GM12864 (cell line): ENCODE data around the gene CCDC3.

Experiments
- DNase-seq: peaks from one replicate; pipeline ENCODE4 v3.0.0-alpha.2; 2011; ENCODE audit warnings: low read depth
- H3K4me3 ChIP-seq: 2 replicates; pipeline ENCODE4 v1.5.1; 2011; ENCODE audit warnings: mild to moderate bottlenecking, low read depth, low read length, control low read depth
- CTCF ChIP-seq: IDR thresholded peaks from 2 replicates; pipeline ENCODE4 v1.5.1; 2011; ENCODE audit warnings: low read depth, mild to moderate bottlenecking, moderate library complexity, low read length, control low read depth, inconsistent platforms; ENCODE audit errors: missing control alignments

The CCDC3 gene

GRCh38 chr10:12919574-12919973 is 81.9 kb downstream of the CCDC3 start:
- H3K4me3 ChIP-seq, result no peak overlapping the region
- no peak for DNase-seq
- TF ChIP-seq CTCF, result no peak

- no peak for DNase-seq
- no peak overlapping the region for H3K4me3 ChIP-seq
- TF ChIP-seq CTCF, result no peak
Measured at GRCh38 chr10:12916587-12916986, 84.9 kb downstream of the CCDC3 start.

DNA sequence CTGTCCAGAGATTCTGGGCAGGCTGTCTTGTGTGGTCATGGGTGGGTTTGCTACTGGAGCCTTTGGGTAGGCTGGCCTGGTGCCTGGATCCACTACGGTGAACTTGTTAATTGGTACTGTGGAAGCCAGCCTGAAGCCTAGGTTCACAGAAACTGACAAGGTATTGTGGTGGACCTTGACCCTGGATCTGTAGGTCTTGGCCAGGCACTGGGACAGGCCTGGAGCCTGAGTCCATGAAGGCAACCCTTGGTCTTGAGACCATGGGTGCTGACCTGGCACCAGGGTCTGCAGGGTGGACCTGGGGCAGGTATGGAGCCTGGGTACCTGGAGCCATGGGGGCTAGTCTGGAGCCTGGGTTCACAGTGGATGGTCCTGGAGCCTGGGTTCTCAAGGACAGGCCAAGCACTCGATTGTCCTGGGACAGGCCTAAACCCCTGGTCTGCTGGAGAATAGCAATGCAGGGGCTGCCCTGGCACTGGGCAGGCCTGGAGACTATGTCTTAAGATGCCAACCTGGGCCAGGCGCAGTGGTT is 85.8 kb downstream of the CCDC3 start:
- no peak overlapping the region for H3K4me3 ChIP-seq

GRCh38 chr10:12914111-12914510 is 87.4 kb downstream of the CCDC3 start:
- no peak overlapping the region for H3K4me3 ChIP-seq
- no peak for DNase-seq
- TF ChIP-seq CTCF, result no peak

More for the DNA sequence above, 85.8 kb downstream of the CCDC3 start:
- no peak for DNase-seq
- no peak for TF ChIP-seq CTCF

DNA sequence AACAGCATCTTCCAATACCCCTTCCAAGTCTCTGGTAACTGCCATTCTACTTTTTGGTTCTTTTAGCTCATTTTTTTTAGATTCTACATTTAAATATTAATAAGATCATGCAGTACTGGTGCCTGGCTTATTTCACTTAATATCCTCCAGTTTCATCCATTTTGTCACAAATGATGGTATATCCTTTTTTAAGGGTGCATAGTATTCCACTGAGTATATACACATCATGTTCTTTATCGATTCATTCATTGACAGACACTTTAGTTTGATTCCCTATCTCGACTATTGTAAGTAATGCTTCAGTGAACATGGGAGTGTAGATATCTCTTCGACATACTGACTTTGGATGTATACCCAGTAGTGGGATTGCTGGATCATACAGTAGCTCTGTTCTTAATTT is 89.7 kb downstream of the CCDC3 start:
- H3K4me3 ChIP-seq, result no peak overlapping the region
- TF ChIP-seq CTCF, result no peak
- DNase-seq, result no peak

DNA sequence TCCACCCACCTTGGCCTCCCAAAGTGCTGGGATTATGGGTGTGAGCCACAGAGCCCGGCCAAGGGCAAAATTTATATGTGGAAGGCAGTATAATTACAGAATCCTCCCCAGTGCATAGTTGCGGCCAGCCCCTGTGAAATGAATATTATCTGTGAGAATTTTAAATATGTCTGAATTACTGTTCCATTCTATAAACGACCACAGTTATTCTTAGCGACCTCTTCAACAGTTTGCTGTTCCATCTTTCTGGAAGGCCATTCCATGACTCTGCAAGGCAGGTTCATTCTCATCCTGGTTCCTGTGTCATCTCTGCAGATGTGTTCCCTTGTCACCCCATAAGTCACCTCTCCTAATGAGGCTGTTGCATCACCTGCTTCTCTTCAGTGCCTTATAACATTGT is 90.7 kb downstream of the CCDC3 start:
- no peak for DNase-seq
- H3K4me3 ChIP-seq, result no peak overlapping the region
- no peak for TF ChIP-seq CTCF

GRCh38 chr10:12909836-12910185 is 91.7 kb downstream of the CCDC3 start:
- no peak for DNase-seq
- H3K4me3 ChIP-seq, result no peak overlapping the region
- no peak for TF ChIP-seq CTCF
